Activated T-helper 9 cell treated with anti-CD3 and anti-CD28 coated beads, Interleukin-2, amount 50 U/mL, for 16 hours (primary cell): ENCODE results near the gene ADAMTS19.
"Not testable (repeated sequence)": the region's sequence is repeated elsewhere in the genome, so short reads cannot be mapped to it uniquely, and the experiment has no call there.

Experiments used
- DNase-seq: peaks from one replicate; pipeline ENCODE4 v3.0.0-alpha.2; 2020; ENCODE audit warnings: low read depth

ADAMTS19 gene, protein sequence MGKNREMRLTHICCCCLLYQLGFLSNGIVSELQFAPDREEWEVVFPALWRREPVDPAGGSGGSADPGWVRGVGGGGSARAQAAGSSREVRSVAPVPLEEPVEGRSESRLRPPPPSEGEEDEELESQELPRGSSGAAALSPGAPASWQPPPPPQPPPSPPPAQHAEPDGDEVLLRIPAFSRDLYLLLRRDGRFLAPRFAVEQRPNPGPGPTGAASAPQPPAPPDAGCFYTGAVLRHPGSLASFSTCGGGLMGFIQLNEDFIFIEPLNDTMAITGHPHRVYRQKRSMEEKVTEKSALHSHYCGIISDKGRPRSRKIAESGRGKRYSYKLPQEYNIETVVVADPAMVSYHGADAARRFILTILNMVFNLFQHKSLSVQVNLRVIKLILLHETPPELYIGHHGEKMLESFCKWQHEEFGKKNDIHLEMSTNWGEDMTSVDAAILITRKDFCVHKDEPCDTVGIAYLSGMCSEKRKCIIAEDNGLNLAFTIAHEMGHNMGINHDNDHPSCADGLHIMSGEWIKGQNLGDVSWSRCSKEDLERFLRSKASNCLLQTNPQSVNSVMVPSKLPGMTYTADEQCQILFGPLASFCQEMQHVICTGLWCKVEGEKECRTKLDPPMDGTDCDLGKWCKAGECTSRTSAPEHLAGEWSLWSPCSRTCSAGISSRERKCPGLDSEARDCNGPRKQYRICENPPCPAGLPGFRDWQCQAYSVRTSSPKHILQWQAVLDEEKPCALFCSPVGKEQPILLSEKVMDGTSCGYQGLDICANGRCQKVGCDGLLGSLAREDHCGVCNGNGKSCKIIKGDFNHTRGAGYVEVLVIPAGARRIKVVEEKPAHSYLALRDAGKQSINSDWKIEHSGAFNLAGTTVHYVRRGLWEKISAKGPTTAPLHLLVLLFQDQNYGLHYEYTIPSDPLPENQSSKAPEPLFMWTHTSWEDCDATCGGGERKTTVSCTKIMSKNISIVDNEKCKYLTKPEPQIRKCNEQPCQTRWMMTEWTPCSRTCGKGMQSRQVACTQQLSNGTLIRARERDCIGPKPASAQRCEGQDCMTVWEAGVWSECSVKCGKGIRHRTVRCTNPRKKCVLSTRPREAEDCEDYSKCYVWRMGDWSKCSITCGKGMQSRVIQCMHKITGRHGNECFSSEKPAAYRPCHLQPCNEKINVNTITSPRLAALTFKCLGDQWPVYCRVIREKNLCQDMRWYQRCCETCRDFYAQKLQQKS

DNA sequence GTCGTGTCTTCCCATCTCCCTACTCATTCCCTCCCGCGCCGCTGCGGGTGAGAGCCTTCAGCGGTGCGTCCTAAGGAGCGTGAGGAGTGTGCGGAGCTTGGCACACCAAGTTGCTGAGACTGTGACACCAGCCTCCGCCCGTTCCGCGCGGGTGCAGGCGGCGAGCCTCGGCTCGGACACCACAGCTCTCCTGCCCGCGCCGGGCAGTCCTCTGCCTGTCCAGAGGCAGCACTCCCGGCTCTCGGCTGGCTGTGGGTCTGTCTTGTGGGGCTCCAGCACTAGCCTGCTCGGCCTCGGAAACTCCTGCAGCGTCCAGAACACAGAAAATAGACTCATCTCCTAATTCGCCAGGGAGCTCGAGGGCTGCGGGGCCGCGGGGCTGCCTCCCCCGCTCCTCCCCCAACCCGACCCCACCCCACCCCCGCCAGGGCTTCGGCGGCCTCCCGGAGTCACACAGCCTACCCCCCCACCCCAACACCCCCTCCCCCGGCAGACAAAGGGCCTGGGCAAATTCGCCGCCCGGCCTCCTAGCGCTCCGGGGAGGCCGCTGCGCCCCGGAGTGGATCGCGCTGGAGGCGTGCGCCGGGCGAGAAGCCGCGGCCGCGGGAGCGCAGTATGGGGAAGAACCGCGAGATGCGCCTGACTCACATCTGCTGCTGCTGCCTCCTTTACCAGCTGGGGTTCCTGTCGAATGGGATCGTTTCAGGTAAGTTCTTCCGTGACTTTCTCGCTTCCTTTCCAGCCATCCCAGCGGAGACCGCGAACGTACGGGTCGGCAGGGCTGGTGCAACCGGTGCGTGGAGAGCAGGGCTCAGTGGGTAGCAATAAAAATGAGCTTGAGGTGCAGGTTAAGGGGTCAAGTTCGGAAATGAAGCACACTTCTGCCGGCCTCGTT lies at the start of gene ADAMTS19:
Gene ADAMTS19, plus strand, starts transcription at position 522 of the 895 bp plus-strand sequence. Its CDS starts 94 bp downstream, at position 616.
- no peak for DNase-seq

GRCh38 chr5:129410488-129410887 lies 49.6 kb upstream of the ADAMTS19 start:
- no peak for DNase-seq

- DNase-seq, result no peak
Measured at GRCh38 chr5:129412721-129413120, 47.4 kb upstream of the ADAMTS19 start.

- no peak for DNase-seq
Measured at GRCh38 chr5:129413570-129413969, 46.5 kb upstream of the ADAMTS19 start.

GRCh38 chr5:129419292-129419691 lies 40.8 kb upstream of the ADAMTS19 start:
- no peak for DNase-seq

GRCh38 chr5:129425031-129425430 lies 35.1 kb upstream of the ADAMTS19 start:
- no peak for DNase-seq

GRCh38 chr5:129426071-129426470 lies 34.0 kb upstream of the ADAMTS19 start:
- DNase-seq, result no peak

- not testable (repeated sequence) for DNase-seq
Measured at GRCh38 chr5:129428636-129429035, 31.5 kb upstream of the ADAMTS19 start.

DNA sequence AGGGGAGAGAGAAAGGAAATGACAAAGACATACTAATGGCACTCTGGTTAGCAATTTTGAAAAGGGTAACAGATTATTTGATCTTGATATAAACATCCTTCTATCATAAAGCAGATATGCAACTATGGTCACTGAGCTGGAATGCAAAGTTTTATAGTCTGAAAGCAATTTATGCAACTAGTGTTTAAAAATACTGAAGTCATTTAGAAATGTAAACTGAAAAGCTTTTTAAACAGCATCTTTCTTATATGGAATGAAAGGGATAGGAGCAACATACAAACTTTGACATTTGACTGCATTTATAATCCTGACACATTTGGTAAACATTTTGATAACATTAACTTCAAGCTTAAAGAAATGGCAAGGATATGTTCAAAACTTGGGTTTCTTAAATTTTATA lies 28.7 kb upstream of the ADAMTS19 start:
- DNase-seq, result no peak

- DNase-seq, result no peak
Measured at GRCh38 chr5:129438322-129438721, 21.8 kb upstream of the ADAMTS19 start.

GRCh38 chr5:129440424-129440823 lies 19.7 kb upstream of the ADAMTS19 start:
- no peak for DNase-seq

DNA sequence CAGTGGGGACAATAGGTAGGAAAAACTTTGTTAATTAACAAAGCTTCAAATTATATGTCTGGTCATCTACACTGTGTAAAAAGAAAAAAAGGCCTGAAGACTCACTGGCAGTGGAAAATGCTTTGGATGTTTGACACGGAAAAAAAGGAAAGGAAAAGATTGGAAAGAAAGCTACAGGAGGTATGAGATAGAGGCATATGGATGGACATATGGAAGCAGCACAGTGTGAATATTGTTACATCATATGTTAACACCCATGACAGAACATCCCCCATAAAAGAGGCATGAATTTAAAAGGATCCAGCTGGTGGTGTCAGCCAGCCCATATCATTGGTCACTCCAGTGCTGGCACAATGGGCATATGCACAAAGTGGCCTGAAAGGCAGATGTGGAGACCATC lies 19.0 kb upstream of the ADAMTS19 start:
- no peak for DNase-seq

DNA sequence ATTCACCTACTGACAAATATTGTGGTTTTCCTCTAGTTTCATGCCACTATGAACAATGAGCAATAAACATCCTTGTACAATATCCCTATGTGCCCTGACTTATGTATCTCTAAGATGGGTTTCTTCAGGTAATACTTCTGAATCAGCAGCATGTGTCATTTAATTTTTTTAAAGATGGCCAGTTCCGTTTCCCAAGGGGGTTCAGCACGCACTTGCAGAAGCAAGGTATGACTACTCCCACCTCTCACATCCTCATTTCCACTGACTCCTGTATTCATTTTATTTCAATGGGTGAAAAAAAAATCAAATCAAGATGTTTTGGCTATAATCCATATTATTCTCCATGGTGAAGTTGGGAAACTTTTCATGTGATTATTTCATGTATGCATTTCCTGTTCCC lies 14.7 kb upstream of the ADAMTS19 start:
- DNase-seq, result no peak

- DNase-seq, result no peak
Measured at GRCh38 chr5:129447968-129448367, 12.1 kb upstream of the ADAMTS19 start.

- DNase-seq, result no peak
Measured at GRCh38 chr5:129448654-129449053, 11.4 kb upstream of the ADAMTS19 start.

- DNase-seq, result no peak
Measured at GRCh38 chr5:129454461-129454860, 5.6 kb upstream of the ADAMTS19 start.

GRCh38 chr5:129459450-129459776 lies 685 bp upstream of the ADAMTS19 start:
- no peak for DNase-seq

GRCh38 chr5:129460672-129460935 lies 506 bp downstream of the ADAMTS19 start:
- no peak for DNase-seq

- DNase-seq, result no peak
Measured at GRCh38 chr5:129460936-129461710, 1.0 kb downstream of the ADAMTS19 start.

DNA sequence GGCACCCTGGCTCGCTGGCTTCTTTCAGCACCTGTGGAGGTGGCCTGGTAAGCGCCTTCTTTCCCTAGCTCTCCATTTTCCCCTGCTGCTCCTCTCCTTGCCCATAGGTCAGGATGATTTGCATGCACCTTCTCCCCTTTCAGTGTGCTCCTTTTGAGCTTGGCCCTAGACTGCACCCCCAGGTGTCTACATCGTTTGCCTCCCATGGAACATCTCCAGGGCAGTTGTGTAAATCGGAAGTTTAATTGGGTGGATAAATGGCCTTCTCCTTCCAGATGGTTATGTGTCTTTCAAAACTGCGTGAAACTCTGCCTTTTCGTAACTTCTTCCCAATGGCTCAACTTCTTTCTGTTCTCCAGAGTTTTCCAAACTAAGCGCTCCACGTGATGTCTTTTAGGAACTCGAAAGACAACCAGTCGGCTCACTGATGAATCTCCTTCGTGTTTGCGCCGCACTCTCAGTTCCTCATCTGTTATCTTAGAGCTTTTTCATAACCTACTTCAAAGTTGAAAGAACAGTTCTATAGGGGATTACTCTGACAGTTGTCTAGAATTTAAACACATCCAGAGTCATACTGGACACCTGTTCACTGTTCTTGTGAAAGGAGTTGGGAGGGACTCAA lies 1.7 kb downstream of the ADAMTS19 start:
- no peak for DNase-seq
